ENCODE results near the gene KRT38.

KRT38 gene

GRCh38 chr17:41393826-41394225 lies 47.0 kb downstream of the KRT38 start:
- DNase-seq: no peak

DNA sequence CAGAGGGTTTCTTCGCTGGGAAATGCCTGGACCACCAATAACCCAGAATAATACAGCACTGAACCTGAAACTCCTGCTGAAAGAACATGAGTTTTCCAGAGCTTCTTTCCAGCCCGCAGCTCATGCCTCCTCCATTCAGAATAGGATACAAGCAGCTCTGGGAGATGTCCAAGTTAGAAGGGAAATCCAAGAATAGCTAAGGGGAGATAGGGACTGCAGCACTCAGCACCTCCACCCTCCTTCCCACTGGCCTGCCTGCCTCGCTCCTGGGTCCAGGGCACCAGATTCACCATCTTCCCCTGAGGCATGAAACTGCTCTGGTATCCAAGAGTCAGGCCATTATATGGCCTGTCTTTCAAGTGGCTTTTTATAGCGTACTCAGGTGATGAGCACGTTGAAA lies 47.5 kb downstream of the KRT38 start:
- no peak for DNase-seq

GRCh38 chr17:41392278-41392677 lies 48.5 kb downstream of the KRT38 start:
- DNase-seq: no peak

DNA sequence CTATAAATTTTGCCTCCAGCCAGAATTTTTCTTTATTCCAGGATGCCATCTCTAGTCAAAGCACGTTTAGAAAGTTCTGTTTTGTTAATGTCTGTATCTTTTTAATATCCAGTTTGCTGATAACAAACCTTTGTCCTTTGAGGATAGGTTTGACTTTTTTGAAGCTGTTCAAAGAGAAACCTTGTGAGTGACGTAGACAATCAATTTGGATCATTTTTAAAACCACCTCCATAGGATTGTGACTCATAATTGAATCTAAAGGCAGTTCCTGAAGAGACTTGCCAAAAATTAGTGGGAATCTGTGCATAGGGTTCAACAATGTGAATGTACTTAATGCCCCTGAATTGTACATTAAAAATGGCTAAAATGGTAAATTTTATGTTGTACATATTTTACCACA lies 49.2 kb downstream of the KRT38 start:
- DNase-seq: no peak

GRCh38 chr17:41390411-41390938 lies 50.3 kb downstream of the KRT38 start:
- no peak for DNase-seq

DNA sequence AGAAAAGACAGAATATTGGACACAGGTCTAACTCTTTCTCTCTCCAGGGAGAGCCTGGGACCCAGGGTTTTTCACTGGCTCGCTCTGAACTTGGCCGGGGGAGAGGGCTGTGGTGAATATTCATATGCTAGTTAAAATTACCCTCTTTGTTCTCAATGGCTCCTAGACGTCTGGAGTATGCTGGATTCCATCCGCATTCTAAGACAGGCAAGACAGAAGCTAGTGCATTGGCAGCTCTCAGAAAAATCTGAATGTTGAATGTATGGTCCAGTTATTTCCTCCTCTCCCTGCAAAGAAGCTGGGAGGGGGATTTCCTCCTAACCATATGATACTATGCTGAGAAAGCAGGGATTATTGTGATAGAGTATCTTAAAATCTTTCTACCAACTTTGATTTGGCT lies 53.1 kb downstream of the KRT38 start:
- no peak for DNase-seq

DNA sequence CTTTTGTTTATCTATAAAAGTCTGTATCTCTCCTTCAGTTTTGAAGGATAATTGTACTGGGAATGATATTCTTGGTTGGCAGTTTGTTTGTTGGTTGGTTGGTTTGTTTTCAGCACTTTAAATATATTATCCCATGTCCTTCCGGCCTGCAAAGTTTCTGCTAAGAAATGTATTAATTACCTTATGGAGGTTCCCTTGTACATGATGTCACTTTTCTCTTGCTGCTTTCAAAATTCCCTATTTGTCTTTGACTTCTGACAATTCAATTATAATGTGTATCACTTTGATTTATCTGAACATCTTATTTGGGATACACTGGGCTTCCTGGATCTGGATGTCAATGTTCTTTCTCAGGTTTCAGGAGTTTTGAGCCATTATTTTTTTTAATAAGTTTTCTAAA lies 54.6 kb downstream of the KRT38 start:
- DNase-seq: no peak

Measured in left hindlimb (tissue), 1 donor.